Astrocyte (in vitro differentiated cells and primary cell): Measurements from ENCODE around the gene RAB11B.

Experiments used
- EZH2 ChIP-seq: IDR thresholded peaks from 2 replicates; pipeline ENCODE4 v1.6.1; 2012; ENCODE audit warnings: mild to moderate bottlenecking, low read length, inconsistent platforms; ENCODE audit not compliant: insufficient read depth
- TF ChIP-seq, protein P1 (sequence below): IDR thresholded peaks from 2 replicates; pipeline ENCODE4 v1.5.1; 2011; ENCODE audit warnings: low read depth, mild to moderate bottlenecking, inconsistent platforms, low read length, moderate library complexity; ENCODE audit not compliant: insufficient read depth

DNA sequence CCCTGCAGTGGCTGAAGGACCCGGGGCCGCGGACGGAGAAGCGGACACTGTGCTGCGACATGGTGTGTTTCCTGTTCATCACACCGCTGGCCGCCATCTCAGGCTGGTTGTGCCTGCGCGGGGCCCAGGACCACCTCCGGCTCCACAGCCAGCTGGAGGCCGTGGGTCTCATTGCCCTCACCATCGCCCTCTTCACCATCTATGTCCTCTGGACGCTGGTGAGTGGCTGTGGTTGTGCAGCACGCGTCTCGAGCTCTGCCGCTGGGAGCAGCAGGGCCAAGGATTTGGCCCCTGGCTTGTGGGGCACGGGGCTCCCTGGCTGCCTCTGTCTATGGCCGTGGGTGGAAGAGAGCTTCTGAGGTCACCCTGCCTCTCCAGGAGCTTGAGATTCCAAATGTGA is 40.5 kb downstream of the RAB11B start:
- TF ChIP-seq, protein P1, sequence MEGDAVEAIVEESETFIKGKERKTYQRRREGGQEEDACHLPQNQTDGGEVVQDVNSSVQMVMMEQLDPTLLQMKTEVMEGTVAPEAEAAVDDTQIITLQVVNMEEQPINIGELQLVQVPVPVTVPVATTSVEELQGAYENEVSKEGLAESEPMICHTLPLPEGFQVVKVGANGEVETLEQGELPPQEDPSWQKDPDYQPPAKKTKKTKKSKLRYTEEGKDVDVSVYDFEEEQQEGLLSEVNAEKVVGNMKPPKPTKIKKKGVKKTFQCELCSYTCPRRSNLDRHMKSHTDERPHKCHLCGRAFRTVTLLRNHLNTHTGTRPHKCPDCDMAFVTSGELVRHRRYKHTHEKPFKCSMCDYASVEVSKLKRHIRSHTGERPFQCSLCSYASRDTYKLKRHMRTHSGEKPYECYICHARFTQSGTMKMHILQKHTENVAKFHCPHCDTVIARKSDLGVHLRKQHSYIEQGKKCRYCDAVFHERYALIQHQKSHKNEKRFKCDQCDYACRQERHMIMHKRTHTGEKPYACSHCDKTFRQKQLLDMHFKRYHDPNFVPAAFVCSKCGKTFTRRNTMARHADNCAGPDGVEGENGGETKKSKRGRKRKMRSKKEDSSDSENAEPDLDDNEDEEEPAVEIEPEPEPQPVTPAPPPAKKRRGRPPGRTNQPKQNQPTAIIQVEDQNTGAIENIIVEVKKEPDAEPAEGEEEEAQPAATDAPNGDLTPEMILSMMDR: no peak
- TF ChIP-seq EZH2: no peak
